ENCODE results near the gene CCDC187.

Gene CCDC187

DNA sequence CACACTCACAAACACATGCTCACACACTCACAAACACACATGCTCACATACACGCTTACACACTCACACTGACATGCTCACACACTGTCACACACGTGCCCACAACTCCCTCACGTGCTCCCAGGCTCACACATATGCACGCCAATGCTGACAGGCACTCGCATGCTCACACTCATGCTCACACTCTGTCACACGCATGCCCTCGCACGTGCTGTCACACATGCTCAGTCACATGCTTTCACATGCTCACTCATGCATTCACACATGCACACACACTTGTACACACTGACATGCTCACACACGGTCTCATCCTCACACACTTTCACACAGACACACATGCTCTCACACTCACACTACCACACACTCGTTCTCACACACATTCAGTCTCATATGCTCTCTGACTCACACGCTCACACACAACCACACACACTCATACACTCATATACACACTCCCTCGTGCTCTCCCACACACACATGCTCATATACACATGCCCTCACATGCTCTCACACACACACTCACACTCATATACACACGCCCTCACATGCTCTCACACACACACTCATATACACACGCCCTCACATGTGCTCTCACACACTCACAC is 10.3 kb downstream of the CCDC187 start:
- Histone ChIP-seq H3K36me3 (ENCODE audit: insufficient read depth, low read length) (no peaks in the 10 kb centered on the region), H3K79me2 (ENCODE audit: insufficient read depth, low read length) (no peaks in the 10 kb centered on the region), H3K9me3 (ENCODE audit: insufficient read depth, low read length, severe bottlenecking) (peaks cover 3% of the 10 kb centered on the region), H3K27me3 (ENCODE audit: insufficient read depth, low read length, poor library complexity) (no peaks in the 10 kb centered on the region), H3K4me2 (ENCODE audit: insufficient read depth, low read length) (no peak overlapping the region), H3K4me1 (ENCODE audit: insufficient read depth, low read length) (no peaks in the 10 kb centered on the region), H3K9ac (ENCODE audit: low read depth, low read length) (no peak overlapping the region), H3K27ac (ENCODE audit: low read length) (no peak overlapping the region), H2AFZ (ENCODE audit: low read depth, low read length) (no peak overlapping the region), H4K20me1 (ENCODE audit: insufficient read depth, low read length) (no peaks in the 10 kb centered on the region), H3K4me3 (ENCODE audit: low read depth in 1 of 2, low read length in 2 of 2) (no peak overlapping the region)
- no peak for TF ChIP-seq EZH2 (IDR thresholded peaks at IDR 0.05; ENCODE audit: borderline replicate concordance, low read depth, low read length, severe bottlenecking)
- TF ChIP-seq, protein P1, sequence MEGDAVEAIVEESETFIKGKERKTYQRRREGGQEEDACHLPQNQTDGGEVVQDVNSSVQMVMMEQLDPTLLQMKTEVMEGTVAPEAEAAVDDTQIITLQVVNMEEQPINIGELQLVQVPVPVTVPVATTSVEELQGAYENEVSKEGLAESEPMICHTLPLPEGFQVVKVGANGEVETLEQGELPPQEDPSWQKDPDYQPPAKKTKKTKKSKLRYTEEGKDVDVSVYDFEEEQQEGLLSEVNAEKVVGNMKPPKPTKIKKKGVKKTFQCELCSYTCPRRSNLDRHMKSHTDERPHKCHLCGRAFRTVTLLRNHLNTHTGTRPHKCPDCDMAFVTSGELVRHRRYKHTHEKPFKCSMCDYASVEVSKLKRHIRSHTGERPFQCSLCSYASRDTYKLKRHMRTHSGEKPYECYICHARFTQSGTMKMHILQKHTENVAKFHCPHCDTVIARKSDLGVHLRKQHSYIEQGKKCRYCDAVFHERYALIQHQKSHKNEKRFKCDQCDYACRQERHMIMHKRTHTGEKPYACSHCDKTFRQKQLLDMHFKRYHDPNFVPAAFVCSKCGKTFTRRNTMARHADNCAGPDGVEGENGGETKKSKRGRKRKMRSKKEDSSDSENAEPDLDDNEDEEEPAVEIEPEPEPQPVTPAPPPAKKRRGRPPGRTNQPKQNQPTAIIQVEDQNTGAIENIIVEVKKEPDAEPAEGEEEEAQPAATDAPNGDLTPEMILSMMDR (IDR thresholded peaks at IDR 0.05; ENCODE audit: borderline replicate concordance, extremely low read depth, low read length, poor library complexity, severe bottlenecking), result no peak
- DNase-seq, result no peak
- no peak for ATAC-seq (ENCODE audit: insufficient read depth, low read depth)

DNA sequence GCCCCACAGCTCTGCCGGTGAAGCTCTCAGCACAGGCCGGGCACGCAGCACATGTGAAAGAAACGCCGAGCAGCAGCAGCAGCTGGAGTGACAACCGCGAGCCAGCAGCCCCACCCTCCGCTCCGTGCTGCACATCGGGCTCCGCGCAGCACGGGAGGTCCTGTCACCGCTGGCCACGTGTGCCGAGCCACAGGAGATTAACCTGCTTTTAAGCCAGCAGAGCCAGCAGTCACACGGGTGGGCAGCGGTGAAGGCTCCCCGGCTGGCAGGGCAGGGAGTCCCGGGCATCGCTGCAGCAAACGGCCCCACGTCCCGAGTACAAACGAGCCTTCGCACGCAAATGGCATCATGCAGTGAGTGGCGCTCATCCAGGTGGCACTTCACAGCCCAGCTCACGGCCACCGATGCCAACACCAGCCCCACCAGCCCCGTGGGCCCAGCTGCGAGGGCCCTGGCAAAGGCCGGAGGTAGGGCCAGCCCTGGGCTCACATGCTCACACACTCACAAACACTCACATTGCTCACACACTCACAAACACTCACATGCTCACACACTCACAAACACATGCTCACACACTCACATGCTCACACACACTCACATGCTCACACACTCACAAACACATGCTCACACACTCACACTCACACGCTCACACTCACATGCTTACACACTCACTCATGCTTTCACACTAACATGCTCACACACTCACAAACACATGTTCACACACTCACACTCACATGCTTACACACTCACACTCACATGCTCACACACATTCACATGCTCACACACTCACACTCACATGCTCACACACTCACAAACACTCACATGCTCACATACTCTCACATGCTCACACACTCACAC is 11.1 kb downstream of the CCDC187 start:
- Histone ChIP-seq H3K4me3 (ENCODE audit: low read depth in 1 of 2, low read length in 2 of 2) (no peak overlapping the region), H3K4me2 (ENCODE audit: insufficient read depth, low read length) (no peak overlapping the region), H3K4me1 (ENCODE audit: insufficient read depth, low read length) (no peaks in the 10 kb centered on the region), H2AFZ (ENCODE audit: low read depth, low read length) (no peak overlapping the region), H3K27ac (ENCODE audit: low read length) (no peak overlapping the region), H4K20me1 (ENCODE audit: insufficient read depth, low read length) (no peaks in the 10 kb centered on the region), H3K79me2 (ENCODE audit: insufficient read depth, low read length) (no peaks in the 10 kb centered on the region), H3K27me3 (ENCODE audit: insufficient read depth, low read length, poor library complexity) (no peaks in the 10 kb centered on the region), H3K9ac (ENCODE audit: low read depth, low read length) (no peak overlapping the region), H3K36me3 (ENCODE audit: insufficient read depth, low read length) (no peaks in the 10 kb centered on the region), H3K9me3 (ENCODE audit: insufficient read depth, low read length, severe bottlenecking) (peaks cover 3% of the 10 kb centered on the region)
- DNase-seq (no peak), ATAC-seq (ENCODE audit: insufficient read depth, low read depth) (no peak)
- TF ChIP-seq, protein P1 (IDR thresholded peaks at IDR 0.05; ENCODE audit: borderline replicate concordance, extremely low read depth, low read length, poor library complexity, severe bottlenecking), result no peak
- no peak for TF ChIP-seq EZH2 (IDR thresholded peaks at IDR 0.05; ENCODE audit: borderline replicate concordance, low read depth, low read length, severe bottlenecking)

DNA sequence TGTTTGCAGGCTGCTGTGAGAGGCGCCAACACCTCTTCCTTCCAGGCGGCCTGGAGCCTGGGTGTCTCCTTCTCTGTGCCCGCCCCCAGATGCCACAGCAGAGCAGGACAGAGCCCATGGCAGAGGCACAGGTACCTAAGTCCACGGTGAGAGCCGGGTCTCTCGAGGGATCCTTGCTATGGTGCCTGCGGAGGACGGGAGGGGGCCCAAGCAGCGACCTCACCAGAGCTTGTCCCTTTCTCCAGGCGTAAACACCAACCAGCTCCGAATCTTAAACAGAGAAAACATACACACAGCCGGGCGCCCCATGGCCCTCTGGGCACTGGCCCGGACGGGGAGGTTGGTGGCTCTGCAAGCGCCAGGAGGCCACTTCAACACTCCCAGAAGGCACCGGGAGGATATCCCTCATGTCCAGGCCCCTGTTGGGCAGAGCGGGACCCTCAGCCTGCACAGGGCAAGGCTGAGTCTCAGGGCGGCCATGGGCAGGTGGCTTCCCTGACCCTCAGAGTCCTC is 11.8 kb downstream of the CCDC187 start:
- DNase-seq, result no peak
- Histone ChIP-seq H3K27me3 (ENCODE audit: insufficient read depth, low read length, poor library complexity) (no peaks in the 10 kb centered on the region), H3K79me2 (ENCODE audit: insufficient read depth, low read length) (no peaks in the 10 kb centered on the region), H3K9ac (ENCODE audit: low read depth, low read length) (no peak overlapping the region), H3K27ac (ENCODE audit: low read length) (no peak overlapping the region), H3K36me3 (ENCODE audit: insufficient read depth, low read length) (no peaks in the 10 kb centered on the region), H3K4me2 (ENCODE audit: insufficient read depth, low read length) (no peak overlapping the region), H3K4me1 (ENCODE audit: insufficient read depth, low read length) (no peaks in the 10 kb centered on the region), H2AFZ (ENCODE audit: low read depth, low read length) (no peak overlapping the region), H3K9me3 (ENCODE audit: insufficient read depth, low read length, severe bottlenecking) (peaks cover 3% of the 10 kb centered on the region), H3K4me3 (ENCODE audit: low read depth in 1 of 2, low read length in 2 of 2) (no peak overlapping the region), H4K20me1 (ENCODE audit: insufficient read depth, low read length) (no peaks in the 10 kb centered on the region)
- ATAC-seq (ENCODE audit: insufficient read depth, low read depth), result no peak
- TF ChIP-seq EZH2 (IDR thresholded peaks at IDR 0.05; ENCODE audit: borderline replicate concordance, low read depth, low read length, severe bottlenecking), result no peak
- TF ChIP-seq, protein P1 (IDR thresholded peaks at IDR 0.05; ENCODE audit: borderline replicate concordance, extremely low read depth, low read length, poor library complexity, severe bottlenecking), result no peak
